A549 (cell line): ENCODE results near the gene PRSS22. TPM values are rescaled to one million over a fixed set of nuclear protein-coding genes. Genes with fewer than 3 reads are reported as not detected.

Source experiments
- ATAC-seq, 2 experiments: fragments of 200-7000 bp in 1 of 2; fragments of >200 bp in 1 of 2; cut with Nextera tagmentation in 1 of 2; cut with Tn5 transposase in 1 of 2; 3 replicates each; pipeline versions ENCODE4 v1.8.0 to v1.9.1; 2018 to 2020; ENCODE audit warnings: mild to moderate bottlenecking in 1 of 2, moderate library complexity in 1 of 2
- CTCF ChIA-PET: fragments of 300-600 bp; sonication (Branson Sonifier 250); formaldehyde crosslinking; extraction: SDS; loops from one replicate; lab custom pipeline; 2021; ENCODE audit warnings: antibody characterized with exemption, inconsistent platforms; lab: Yijun Ruan, JAX
- POLR2A ChIA-PET: fragments of 350-600 bp; formaldehyde crosslinking; extraction: SDS; loops from one replicate; lab custom pipeline; 2021; ENCODE audit warnings: antibody characterized with exemption, inconsistent platforms; lab: Yijun Ruan, JAX
- DNase-seq, 2 experiments: peaks; one replicate each; pipeline versions ENCODE4 v3.0.0 to v3.0.0-alpha.2; 2011 to 2016; ENCODE audit warnings: low read depth in 1 of 2, low spot score in 1 of 2
- FAIRE-seq: peaks from 2 replicates; lab custom pipeline; 2011; peaks lifted over from hg19 to GRCh38; lab: Jason Lieb, UNC
- H3K27ac ChIP-seq, 2 experiments: fragments of >200 bp; sonication (Bioruptor Twin); formaldehyde crosslinking; 3 replicates each; pipeline ENCODE4 v1.5.1; 2016 to 2017
- H3K4me1 ChIP-seq: fragments of >200 bp; sonication (Bioruptor Twin); formaldehyde crosslinking; 3 replicates; pipeline ENCODE4 v1.6.1; 2016
- H3K4me2 ChIP-seq: fragments of >200 bp; sonication (Bioruptor Twin); formaldehyde crosslinking; 3 replicates; pipeline ENCODE4 v1.6.1; 2016
- H3K4me3 ChIP-seq: fragments of >200 bp; sonication (Bioruptor Twin); formaldehyde crosslinking; 3 replicates; pipeline ENCODE4 v1.5.1; 2016
- H3K9me3 ChIP-seq: fragments of >200 bp; sonication (Bioruptor Twin); formaldehyde crosslinking; 3 replicates; pipeline ENCODE4 v1.6.1; 2016
- ATOH8 ChIP-seq: fragments of 250-450 bp; sonication (Bioruptor Pico); IDR thresholded peaks from 2 replicates; pipeline ENCODE4 v1.5.0; 2020; ENCODE audit warnings: low read depth, mild to moderate bottlenecking, moderate library complexity
- BCL3 ChIP-seq: fragments of >200 bp; sonication (Bioruptor Twin); formaldehyde crosslinking; IDR thresholded peaks from 3 replicates; pipeline ENCODE4 v1.6.1; 2016
- CBX8 ChIP-seq: fragments of 200-600 bp; sonication (generic); IDR thresholded peaks from 2 replicates; pipeline ENCODE4 v1.6.1; 2016
- ELK1 ChIP-seq: fragments of 150-350 bp; IDR thresholded peaks from 2 replicates; pipeline ENCODE4 v1.6.1; 2014; ENCODE audit warnings: low read depth, mild to moderate bottlenecking, low read length
- FOSB ChIP-seq: fragments of 250-450 bp; sonication (Bioruptor Pico); IDR thresholded peaks from 2 replicates; pipeline ENCODE4 v1.5.0; 2020; ENCODE audit warnings: mild to moderate bottlenecking, moderate library complexity
- FOXS1 ChIP-seq: fragments of 250-450 bp; sonication (Bioruptor Pico); IDR thresholded peaks from 2 replicates; pipeline ENCODE4 v1.5.0; 2020; ENCODE audit warnings: mild to moderate bottlenecking, moderate library complexity
- GATA3 ChIP-seq: IDR thresholded peaks from 2 replicates; pipeline ENCODE4 v1.6.1; 2012; ENCODE audit warnings: borderline replicate concordance
- HEYL ChIP-seq: fragments of 250-450 bp; sonication (Bioruptor Pico); IDR thresholded peaks from 2 replicates; pipeline ENCODE4 v1.8.0; 2021; ENCODE audit warnings: mild to moderate bottlenecking, moderate library complexity
- HMGXB4 ChIP-seq: fragments of 250-450 bp; sonication (Bioruptor Pico); IDR thresholded peaks from 2 replicates; pipeline ENCODE4 v1.5.0; 2021; ENCODE audit warnings: mild to moderate bottlenecking, moderate library complexity, borderline replicate concordance
- HOXA7 ChIP-seq: fragments of 250-450 bp; sonication (Bioruptor Pico); IDR thresholded peaks from 2 replicates; pipeline ENCODE4 v1.5.0; 2020; ENCODE audit warnings: mild to moderate bottlenecking, moderate library complexity
- JUN ChIP-seq, 2 experiments: fragments of >200 bp; sonication (Bioruptor Twin); formaldehyde crosslinking; IDR thresholded peaks; 2 replicates in 1 of 2; 3 replicates in 1 of 2; pipeline ENCODE4 v1.6.1; 2016 to 2017
- JUNB ChIP-seq: fragments of >200 bp; sonication (Bioruptor Twin); formaldehyde crosslinking; IDR thresholded peaks from 2 replicates; pipeline ENCODE4 v1.6.1; 2016
- KDM5A ChIP-seq: fragments of 200-600 bp; sonication (generic); IDR thresholded peaks from 2 replicates; pipeline ENCODE4 v1.6.1; 2016; ENCODE audit warnings: antibody characterized with exemption, mild to moderate bottlenecking
- MAFK ChIP-seq: fragments of 450-650 bp; IDR thresholded peaks from 2 replicates; pipeline ENCODE4 v1.6.1; 2014; ENCODE audit not compliant: partially characterized antibody
- MAX ChIP-seq: IDR thresholded peaks from 2 replicates; pipeline ENCODE4 v1.6.1; 2012
- MYC ChIP-seq: IDR thresholded peaks from 2 replicates; pipeline ENCODE4 v1.6.1; 2012; ENCODE audit warnings: mild to moderate bottlenecking, inconsistent platforms, low read length, improper control_type of control experiment, borderline replicate concordance
- NPAS2 ChIP-seq: fragments of 250-450 bp; sonication (Bioruptor Pico); IDR thresholded peaks from 2 replicates; pipeline ENCODE4 v1.8.0; 2022; ENCODE audit warnings: mild to moderate bottlenecking, moderate library complexity, borderline replicate concordance
- PBX3 ChIP-seq: IDR thresholded peaks from 2 replicates; pipeline ENCODE4 v1.6.1; 2012
- PHF8 ChIP-seq: fragments of 200-600 bp; sonication (generic); IDR thresholded peaks from 2 replicates; pipeline ENCODE4 v1.6.1; 2016; ENCODE audit warnings: low read depth, mild to moderate bottlenecking, antibody characterized with exemption, moderate library complexity, borderline replicate concordance
- RAD21 ChIP-seq, 2 experiments: fragments of >200 bp in 1 of 2; sonication (Bioruptor Twin) in 1 of 2; formaldehyde crosslinking in 1 of 2; IDR thresholded peaks in 1 of 2; conservative IDR thresholded peaks in 1 of 2; 2 replicates in 1 of 2; 3 replicates in 1 of 2; pipeline ENCODE4 v1.6.1; 2012 to 2018; ENCODE audit warnings: inconsistent platforms in 1 of 2
- RARB ChIP-seq: fragments of 250-450 bp; sonication (Bioruptor Pico); IDR thresholded peaks from 2 replicates; pipeline ENCODE4 v1.8.0; 2021; ENCODE audit warnings: mild to moderate bottlenecking, moderate library complexity
- RCOR1 ChIP-seq: fragments of 150-350 bp; IDR thresholded peaks from 2 replicates; pipeline ENCODE4 v1.6.1; 2014; ENCODE audit warnings: antibody characterized with exemption, low read length, low read depth
- RFX5 ChIP-seq: fragments of 450-650 bp; IDR thresholded peaks from 2 replicates; pipeline ENCODE4 v1.7.1; 2014; ENCODE audit warnings: antibody characterized with exemption, mild to moderate bottlenecking, moderate library complexity
- SMC3 ChIP-seq: fragments of >200 bp; sonication (Bioruptor Twin); formaldehyde crosslinking; IDR thresholded peaks from 3 replicates; pipeline ENCODE4 v1.6.1; 2018; ENCODE audit warnings: inconsistent platforms
- SREBF2 ChIP-seq: fragments of 450-650 bp; IDR thresholded peaks from 2 replicates; pipeline ENCODE4 v1.6.1; 2014; ENCODE audit warnings: mild to moderate bottlenecking, moderate library complexity
- TFCP2L1 ChIP-seq: fragments of 250-450 bp; sonication (Bioruptor Pico); IDR thresholded peaks from 2 replicates; pipeline ENCODE4 v1.5.0; 2021; ENCODE audit warnings: mild to moderate bottlenecking
- TP53 ChIP-seq: fragments of 250-450 bp; sonication (Bioruptor Pico); IDR thresholded peaks from 2 replicates; pipeline ENCODE4 v1.5.0; 2021; ENCODE audit warnings: mild to moderate bottlenecking, moderate library complexity
- ZC3H11A ChIP-seq: fragments of 450-650 bp; IDR thresholded peaks from 2 replicates; pipeline ENCODE4 v1.6.1; 2014; ENCODE audit warnings: antibody characterized with exemption, mild to moderate bottlenecking
- ZNF302 ChIP-seq: fragments of 250-450 bp; sonication (Bioruptor Pico); IDR thresholded peaks from 2 replicates; pipeline ENCODE4 v1.9.0; 2021; ENCODE audit warnings: inconsistent platforms, mild to moderate bottlenecking, moderate library complexity
- ZSCAN20 ChIP-seq: fragments of 250-450 bp; sonication (Bioruptor Pico); IDR thresholded peaks from 2 replicates; pipeline ENCODE4 v1.8.0; 2022; ENCODE audit warnings: mild to moderate bottlenecking, moderate library complexity
- WGBS: methylation state at CpG from one replicate; pipeline ENCODE4 v1.1.6; 2017; ENCODE audit errors: missing lambda C conversion rate; 5-methylcytosine and 5-hydroxymethylcytosine counted together
- polyA plus RNA-seq, 4 experiments: library from polyadenylated mRNA; depleted of rRNA in 3 of 4; stranded (reverse); fragments of >200 nt; fragmentation: RNase III in 1 of 4; extraction: RNeasy Plus Mini Kit Qiagen cat#74134 plus additional on column Dnase treatment in 1 of 4; gene quantifications; 2 replicates in 3 of 4; 3 replicates in 1 of 4; pipeline ENCODE4 v1.2.3, GENCODE V29; 2011 to 2017

Gene PRSS22
- polyA plus RNA-seq, 2 of the 4 experiments (the other 2 are of a cell fraction), result 0.10 TPM; not detected in 1

- no peaks in the 10 kb centered on the region for H3K9me3 ChIP-seq
- TF ChIP-seq NPAS2 (CRISPR knock-in tag), result no peak
- no peak for TF ChIP-seq RCOR1
- TF ChIP-seq ELK1, result no peak
- POLR2A ChIA-PET, result interaction anchor here (1.8 to 2.0 kb wide), 2 partner anchors 11 to 34 kb away, joined by 6 to 11 read pairs; partner anchors contain the start of gene FLYWCH2
- CTCF ChIA-PET, result interaction anchor here (1.1 to 13.7 kb wide), 13 partner anchors 9 to 90 kb away, joined by 3 to 295 read pairs (median 5); partner anchors contain the start of gene FLYWCH1
- H3K4me3 ChIP-seq, result no peak overlapping the region
- no peak for DNase-seq
- WGBS, result 77% methylated on average over 6 of the region's 6 CpGs
- no peak overlapping the region for H3K27ac ChIP-seq
- H3K4me2 ChIP-seq, result no peak overlapping the region
- no peak for ATAC-seq
- H3K4me1 ChIP-seq, result peaks cover 8% of the 10 kb centered on the region; the same call in 1 of the 3 replicates
- no peak for FAIRE-seq
Measured at GRCh38 chr16:2871926-2872325, 14.0 kb upstream of the PRSS22 start.

GRCh38 chr16:2867987-2868789 is 10.2 kb upstream of the PRSS22 start:
- ATAC-seq (peak; percentile 98 to 99), DNase-seq (peak; percentile 96 to 98), FAIRE-seq (no peak)
- CTCF ChIA-PET, result interaction anchor here (0.6 to 13.7 kb wide), 52 partner anchors 9 to 170 kb away, joined by 3 to 295 read pairs (median 6); partner anchors contain the start of genes ELOB, FLYWCH1, FLYWCH2 and PRSS22
- peak overlapping the region; percentile 90 to 95 for H3K27ac ChIP-seq
- peak overlapping the region; percentile 59 for H3K4me3 ChIP-seq
- H3K4me2 ChIP-seq, result peak overlapping the region; percentile 77
- 0 out of 3 replicates have a peak, but pooled peaks cover 3% of the 10 kb centered on the region for H3K4me1 ChIP-seq
- POLR2A ChIA-PET, result interaction anchor here (0.5 to 2.4 kb wide), 16 partner anchors 12 to 330 kb away, joined by 3 to 52 read pairs (median 6); partner anchors contain the start of genes FLYWCH1, FLYWCH2, KCTD5 and PDPK1
- no peaks in the 10 kb centered on the region for H3K9me3 ChIP-seq
- 1% methylated on average over 31 of the region's 45 CpGs for WGBS
- TF ChIP-seq KDM5A, result peak; percentile 95
- no peak for TF ChIP-seq HOXA7 (CRISPR knock-in tag)
- TF ChIP-seq BCL3, result peak; percentile 74; the same call in 2 of the 3 replicates
- no peak for TF ChIP-seq RARB (CRISPR knock-in tag)
- peak; percentile 42 for TF ChIP-seq MAFK
- TF ChIP-seq JUN (IDR thresholded peaks at IDR 0.05), result peak; percentile 82 to 93; a peak in 4 of 5 replicates
- no peak for TF ChIP-seq RFX5
- TF ChIP-seq RAD21 (conservative IDR thresholded peaks at IDR 0.05 in 1 of 2, IDR thresholded peaks at IDR 0.05 in 1 of 2), result peak; percentile 92 to 99
- TF ChIP-seq ZC3H11A, result no peak
- peak; percentile 49; the same call in 1 of the 2 replicates for TF ChIP-seq PBX3
- peak; percentile 95 for TF ChIP-seq PHF8
- TF ChIP-seq MAX, result peak; percentile 81
- TF ChIP-seq MYC, result 0 out of 2 replicates have a peak, but pooled peaks have one; percentile 30
- TF ChIP-seq ZNF302 (CRISPR knock-in tag), result no peak
- peak; percentile 7; the same call in 1 of the 2 replicates for TF ChIP-seq FOXS1 (CRISPR knock-in tag)
- peak; percentile 98 for TF ChIP-seq SMC3
- peak; percentile 75; the same call in 1 of the 2 replicates for TF ChIP-seq TP53 (CRISPR knock-in tag)
- peak; percentile 81 for TF ChIP-seq FOSB (CRISPR knock-in tag)
- TF ChIP-seq CBX8, result no peak
- TF ChIP-seq HEYL (CRISPR knock-in tag), result 0 out of 2 replicates have a peak, but pooled peaks have one; percentile 80
- TF ChIP-seq HMGXB4 (CRISPR knock-in tag), result peak; percentile 71; the same call in 1 of the 2 replicates
- peak; percentile 44; the same call in 1 of the 2 replicates for TF ChIP-seq ATOH8
- TF ChIP-seq JUNB, result no peak
- no peak for TF ChIP-seq GATA3
- peak; percentile 84; the same call in 1 of the 2 replicates for TF ChIP-seq TFCP2L1
- no peak for TF ChIP-seq SREBF2
- TF ChIP-seq ZSCAN20 (CRISPR knock-in tag), result peak; percentile 63; the same call in 1 of the 2 replicates
